Fibroblast of villous mesenchyme (primary cell): Measurements from ENCODE around the gene PDYN. TPM values are rescaled to one million over a fixed set of nuclear protein-coding genes. Genes with fewer than 3 reads are reported as not detected.
A peak's percentile ranks its signal among the peaks of the same experiment; 100 is the strongest.

Source experiments
- DNase-seq: peaks from one replicate; pipeline ENCODE4 v3.0.0-alpha.2; 2010; ENCODE audit warnings: low read depth
- H3K4me3 ChIP-seq: 2 replicates; pipeline ENCODE4 v1.5.1; 2011; ENCODE audit warnings: low read depth, mild to moderate bottlenecking, low read length
- total RNA-seq: library from RNA; depleted of rRNA; stranded (reverse); fragments of >200 nt; gene quantifications from 2 replicates; pipeline ENCODE4 v1.2.3, GENCODE V29; 2012
- TF ChIP-seq, protein P1 (sequence below): IDR thresholded peaks from 2 replicates; pipeline ENCODE4 v1.5.1; 2012; ENCODE audit warnings: low read depth, mild to moderate bottlenecking, low read length; ENCODE audit not compliant: insufficient read depth

PDYN gene
- total RNA-seq, 1 donor, result not detected

- H3K4me3 ChIP-seq, result no peak overlapping the region
- DNase-seq, result peak; percentile 70
- TF ChIP-seq, protein P1, sequence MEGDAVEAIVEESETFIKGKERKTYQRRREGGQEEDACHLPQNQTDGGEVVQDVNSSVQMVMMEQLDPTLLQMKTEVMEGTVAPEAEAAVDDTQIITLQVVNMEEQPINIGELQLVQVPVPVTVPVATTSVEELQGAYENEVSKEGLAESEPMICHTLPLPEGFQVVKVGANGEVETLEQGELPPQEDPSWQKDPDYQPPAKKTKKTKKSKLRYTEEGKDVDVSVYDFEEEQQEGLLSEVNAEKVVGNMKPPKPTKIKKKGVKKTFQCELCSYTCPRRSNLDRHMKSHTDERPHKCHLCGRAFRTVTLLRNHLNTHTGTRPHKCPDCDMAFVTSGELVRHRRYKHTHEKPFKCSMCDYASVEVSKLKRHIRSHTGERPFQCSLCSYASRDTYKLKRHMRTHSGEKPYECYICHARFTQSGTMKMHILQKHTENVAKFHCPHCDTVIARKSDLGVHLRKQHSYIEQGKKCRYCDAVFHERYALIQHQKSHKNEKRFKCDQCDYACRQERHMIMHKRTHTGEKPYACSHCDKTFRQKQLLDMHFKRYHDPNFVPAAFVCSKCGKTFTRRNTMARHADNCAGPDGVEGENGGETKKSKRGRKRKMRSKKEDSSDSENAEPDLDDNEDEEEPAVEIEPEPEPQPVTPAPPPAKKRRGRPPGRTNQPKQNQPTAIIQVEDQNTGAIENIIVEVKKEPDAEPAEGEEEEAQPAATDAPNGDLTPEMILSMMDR, result peak; percentile 89
Observed at GRCh38 chr20:1965520-1966351, 28.1 kb downstream of the PDYN start.

- TF ChIP-seq, protein P1, result peak; percentile 16
- no peak for DNase-seq
- H3K4me3 ChIP-seq, result no peak overlapping the region
Observed at GRCh38 chr20:1964659-1965405, 29.0 kb downstream of the PDYN start.

GRCh38 chr20:1964061-1964460, 29.8 kb downstream of the PDYN start:
- H3K4me3 ChIP-seq, result no peak overlapping the region
- TF ChIP-seq, protein P1, result no peak
- DNase-seq, result no peak

DNA sequence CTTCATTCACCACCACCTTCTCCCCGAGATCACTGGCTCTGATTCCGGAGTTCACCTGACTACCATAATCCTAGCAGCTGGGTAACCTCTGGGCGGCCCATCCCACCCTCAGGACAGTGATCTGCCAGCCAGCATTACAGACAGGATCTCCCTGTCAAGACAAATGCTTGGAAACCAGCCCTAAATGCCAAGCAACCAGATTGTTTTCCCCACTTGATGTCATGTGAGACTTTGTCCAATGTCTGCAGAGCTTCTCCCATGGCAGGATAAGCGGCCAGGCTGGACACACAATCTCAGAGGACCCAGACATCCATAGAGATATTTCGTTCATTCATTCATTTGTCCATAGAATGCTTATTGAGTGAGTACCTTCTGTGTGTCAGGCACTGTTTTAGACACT, 32.5 kb downstream of the PDYN start:
- TF ChIP-seq, protein P1, result no peak
- no peak for DNase-seq
- H3K4me3 ChIP-seq, result no peak overlapping the region

- DNase-seq, result no peak
- H3K4me3 ChIP-seq, result no peak overlapping the region
- TF ChIP-seq, protein P1, result no peak
Observed at GRCh38 chr20:1959156-1959555, 34.7 kb downstream of the PDYN start.

DNA sequence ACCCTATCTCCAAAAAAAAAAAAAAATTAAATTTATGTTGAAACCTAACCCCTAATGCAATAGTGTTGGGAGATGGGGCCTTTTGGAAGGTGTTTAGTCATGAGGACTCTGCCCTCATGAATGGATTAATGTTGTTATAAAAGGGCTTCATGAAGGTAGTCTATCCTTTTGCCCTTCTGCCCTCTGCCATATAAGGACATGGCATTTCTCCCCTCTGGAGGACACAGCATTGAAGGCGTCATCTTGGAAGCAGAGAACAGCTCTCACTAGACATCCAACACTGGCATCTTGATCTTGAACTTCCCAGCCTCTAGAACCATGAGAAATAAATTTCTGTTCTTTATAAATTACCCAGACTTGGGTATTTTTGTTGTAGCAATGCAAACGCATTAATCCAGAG, 35.4 kb downstream of the PDYN start:
- no peak for DNase-seq
- TF ChIP-seq, protein P1, result no peak

More for the DNA sequence above, 35.4 kb downstream of the PDYN start:
- no peak overlapping the region for H3K4me3 ChIP-seq
